Dendritic cell treated with granulocyte-macrophage colony-stimulating factor and Interleukin-4, amounts not matched to agents 40 ng/mL and 50 ng/mL, for 4 days (primary cell): ENCODE results near the gene PPP1R3F.
"Not testable (repeated sequence)": the region's sequence is repeated elsewhere in the genome, so short reads cannot be mapped to it uniquely, and the experiment has no call there.

Experiments
- H3K27ac Mint-ChIP-seq: one replicate; pipeline ENCODE4 v1.8.0; 2022; ENCODE audit warnings: mild to moderate bottlenecking, mixed read lengths
- H3K27me3 Mint-ChIP-seq: one replicate; pipeline ENCODE4 v1.8.0; 2022; ENCODE audit warnings: mild to moderate bottlenecking, mixed read lengths
- H3K36me3 Mint-ChIP-seq: one replicate; pipeline ENCODE4 v1.8.0; 2022; ENCODE audit warnings: low read depth, mixed read lengths
- H3K4me1 Mint-ChIP-seq: one replicate; pipeline ENCODE4 v1.8.0; 2022; ENCODE audit warnings: low read depth, mixed read lengths
- H3K4me3 Mint-ChIP-seq: one replicate; pipeline ENCODE4 v1.8.0; 2022; ENCODE audit warnings: mild to moderate bottlenecking, moderate library complexity, mixed read lengths
- H3K9me3 Mint-ChIP-seq: one replicate; pipeline ENCODE4 v1.8.0; 2022; ENCODE audit warnings: mixed read lengths
- intact Hi-C: fragments of 100-400 bp; cut with micrococcal nuclease; formaldehyde crosslinking; loops from one replicate; pipeline ENCODE4 v1.15.0; 2022

Gene PPP1R3F

DNA sequence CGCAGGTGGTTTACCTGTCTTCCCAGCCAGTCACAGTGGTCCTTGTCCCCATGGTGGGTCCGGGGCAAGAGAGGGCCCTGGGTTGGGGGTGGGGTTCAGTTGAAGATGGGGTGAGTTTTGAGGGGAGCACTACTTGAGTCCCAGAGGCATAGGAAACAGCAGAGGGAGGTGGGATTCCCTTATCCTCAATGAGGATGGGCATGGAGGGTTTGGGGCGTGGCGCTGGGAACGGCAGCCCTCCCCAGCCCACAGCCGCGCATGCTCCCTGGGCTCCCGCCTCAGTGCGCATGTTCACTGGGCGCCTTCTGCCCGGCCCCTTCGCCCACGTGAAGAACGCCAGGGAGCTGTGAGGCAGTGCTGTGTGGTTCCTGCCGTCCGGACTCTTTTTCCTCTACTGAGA is 61.7 kb downstream of the PPP1R3F start, which contains the start of gene GAGE13:
Gene GAGE13, plus strand, starts transcription at position 301 of the 400 bp plus-strand sequence. CDS start 1,156 bp downstream, outside the sequence.
- H3K27me3 Mint-ChIP-seq, H3K27ac Mint-ChIP-seq, intact Hi-C loops, H3K36me3 Mint-ChIP-seq, H3K4me3 Mint-ChIP-seq, H3K4me1 Mint-ChIP-seq, H3K9me3 Mint-ChIP-seq: not testable (repeated sequence)

DNA sequence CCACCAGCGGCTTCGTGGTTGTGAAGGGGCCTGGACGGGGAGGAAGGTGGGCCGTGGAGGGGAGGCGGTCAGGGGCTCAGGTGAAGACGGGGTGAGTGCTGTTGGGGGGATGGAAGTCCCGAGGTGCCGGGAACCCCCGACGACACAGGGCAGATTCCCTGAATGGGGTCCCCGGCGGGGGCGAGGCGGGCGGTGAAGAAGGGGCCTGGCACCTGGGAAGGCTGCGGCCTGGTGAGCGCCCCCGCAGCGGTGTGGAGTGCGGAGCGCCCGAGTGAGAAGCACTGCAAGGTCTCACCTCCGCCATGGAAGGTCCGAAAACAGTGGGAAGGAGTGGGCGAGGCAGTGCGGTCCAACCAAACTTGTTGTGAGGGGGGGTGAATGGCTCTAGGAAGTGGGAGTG is 62.2 kb downstream of the PPP1R3F start:
- intact Hi-C loops: not testable (repeated sequence)

More for the DNA sequence above, 62.2 kb downstream of the PPP1R3F start:
- H3K27ac Mint-ChIP-seq, H3K27me3 Mint-ChIP-seq, H3K36me3 Mint-ChIP-seq, H3K4me3 Mint-ChIP-seq, H3K4me1 Mint-ChIP-seq, H3K9me3 Mint-ChIP-seq: not testable (repeated sequence)
